ENCODE measurements around the gene NFIX. TPM values are rescaled to one million over a fixed set of nuclear protein-coding genes. Genes with fewer than 3 reads are reported as not detected.

Gene NFIX
- total and polyA plus RNA-seq, 2 donors (not counting 3 experiments of a cell fraction or from before 2014, with no cell fraction given) = 9.8 to 37.7 TPM

- POLR2A ChIA-PET = no interaction called here
- Histone ChIP-seq H3K27me3 (ENCODE audit: control insufficient read depth in 2 of 2, insufficient read depth in 2 of 2, low read length in 2 of 2) (no peaks in the 10 kb centered on the region), H3K4me1 (ENCODE audit: control insufficient read depth, extremely low read depth, insufficient read depth, low read length) (no peaks in the 10 kb centered on the region), H3K79me2 (ENCODE audit: control insufficient read depth, insufficient read depth, low read length) (peaks cover 14% of the 10 kb centered on the region), H3K27ac (ENCODE audit: insufficient read depth, low read depth, low read length) (no peak overlapping the region), H3K4me3 (replicated peaks in 1 of 3; ENCODE audit: insufficient read depth in 1 of 3, low read depth in 1 of 3, low read length in 3 of 3) (no peak overlapping the region), H3K36me3 (ENCODE audit: control insufficient read depth in 2 of 2, extremely low read depth in 1 of 2, insufficient read depth in 2 of 2, low read length in 2 of 2) (peaks cover 12 to 36% of the 10 kb centered on the region in 2 experiments), H3K9ac (replicated peaks; ENCODE audit: extremely low read depth, insufficient read depth, low read length) (no peak overlapping the region), H4K20me1 (replicated peaks; ENCODE audit: control insufficient read depth, extremely low read depth, insufficient read depth, low read length) (peaks cover 2% of the 10 kb centered on the region), H2AFZ (ENCODE audit: low read depth, low read length) (no peak overlapping the region), H3K9me1 (replicated peaks; ENCODE audit: control insufficient read depth, extremely low read depth, insufficient read depth, low read length) (no peaks in the 10 kb centered on the region), H3K9me3 (replicated peaks; ENCODE audit: control insufficient read depth, insufficient read depth, low read length) (no peaks in the 10 kb centered on the region), H3K4me2 (ENCODE audit: insufficient read depth, low read length) (no peak overlapping the region)
- dilution Hi-C loops (cut with MboI; ENCODE audit: extremely low pct_ligation_motif_present, low sequenced_read_pairs) (no loop called here), intact Hi-C loops (cut with micrococcal nuclease) (no loop called here)
- TF ChIP-seq MYC (IDR thresholded peaks at IDR 0.05; ENCODE audit: low read depth, low read length) (no peak), GATA2 (IDR thresholded peaks at IDR 0.05; ENCODE audit: insufficient read depth, insufficient read length, low read depth, low read length) (no peak), MAX (IDR thresholded peaks at IDR 0.05; ENCODE audit: insufficient read depth, insufficient read length) (no peak), POLR2AphosphoS5 (IDR thresholded peaks at IDR 0.05; ENCODE audit: insufficient read depth, low read depth, low read length) (no peak), CTCF (IDR thresholded peaks at IDR 0.05; ENCODE audit: extremely low read depth in 1 of 2, insufficient read depth in 1 of 2, low read depth in 1 of 2, low read length in 2 of 2) (no peak)
- FAIRE-seq = no peak
- CTCF ChIA-PET = no interaction called here
- BruUV-seq (replicated peaks) = no TSS peak
- DNase-seq (ENCODE audit: low read depth, low spot score) = no peak
Measured at GRCh38 chr19:13138171-13138915, 143.1 kb downstream of the NFIX start.

Data from endothelial cell of umbilical vein (primary cell).